IPS-18c (cell line): ENCODE data around the gene CRYL1.

Experiments used
- H3K4me3 ChIP-seq: 2 replicates; pipeline ENCODE4 v1.7.0; 2013; ENCODE audit warnings: low read depth, mild to moderate bottlenecking, low read length, moderate library complexity; ENCODE audit not compliant: insufficient read depth
- H3K9me3 ChIP-seq: one replicate; pipeline ENCODE4 v1.6.1; 2013; ENCODE audit warnings: mild to moderate bottlenecking, low read length, moderate library complexity; ENCODE audit not compliant: control insufficient read depth, insufficient read depth

Gene CRYL1

GRCh38 chr13:20400774-20401173 is 124.9 kb downstream of the CRYL1 start:
- H3K9me3 ChIP-seq, result peaks cover 2% of the 10 kb centered on the region

GRCh38 chr13:20399961-20400360 is 125.7 kb downstream of the CRYL1 start:
- Histone ChIP-seq H3K9me3 (peaks cover 2% of the 10 kb centered on the region), H3K4me3 (no peak overlapping the region)

More at GRCh38 chr13:20400774-20401173, 124.9 kb downstream of the CRYL1 start:
- no peak overlapping the region for H3K4me3 ChIP-seq

- peaks cover 2% of the 10 kb centered on the region for H3K9me3 ChIP-seq
Measured at GRCh38 chr13:20399515-20399914, 126.1 kb downstream of the CRYL1 start.

DNA sequence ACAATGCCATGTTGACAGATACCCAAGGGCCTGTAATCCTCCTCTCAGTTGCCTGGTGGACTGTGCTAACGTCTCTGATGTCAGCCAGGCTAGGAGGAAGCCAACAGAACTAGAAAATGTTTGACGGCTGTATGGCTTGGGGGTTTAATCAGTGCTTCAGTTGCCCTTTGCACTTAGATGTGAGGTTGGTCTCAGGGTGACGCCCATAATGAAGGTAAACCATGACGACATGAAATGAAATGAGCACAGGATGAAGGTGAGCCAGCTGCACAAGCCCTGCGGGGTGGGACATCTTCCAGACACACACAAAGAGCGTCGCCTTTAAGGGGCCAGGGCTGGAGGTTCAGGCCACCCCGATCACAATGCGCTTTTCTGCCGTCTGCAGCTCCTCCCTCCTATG is 127.2 kb downstream of the CRYL1 start:
- H3K4me3 ChIP-seq, result no peak overlapping the region
- H3K9me3 ChIP-seq, result no peaks in the 10 kb centered on the region

More at GRCh38 chr13:20399515-20399914, 126.1 kb downstream of the CRYL1 start:
- no peak overlapping the region for H3K4me3 ChIP-seq

GRCh38 chr13:20397896-20398295 is 127.8 kb downstream of the CRYL1 start:
- no peak overlapping the region for H3K4me3 ChIP-seq

GRCh38 chr13:20395061-20395916 is 130.4 kb downstream of the CRYL1 start:
- peaks cover 1% of the 10 kb centered on the region for H3K9me3 ChIP-seq

More at GRCh38 chr13:20397896-20398295, 127.8 kb downstream of the CRYL1 start:
- H3K9me3 ChIP-seq, result no peaks in the 10 kb centered on the region

DNA sequence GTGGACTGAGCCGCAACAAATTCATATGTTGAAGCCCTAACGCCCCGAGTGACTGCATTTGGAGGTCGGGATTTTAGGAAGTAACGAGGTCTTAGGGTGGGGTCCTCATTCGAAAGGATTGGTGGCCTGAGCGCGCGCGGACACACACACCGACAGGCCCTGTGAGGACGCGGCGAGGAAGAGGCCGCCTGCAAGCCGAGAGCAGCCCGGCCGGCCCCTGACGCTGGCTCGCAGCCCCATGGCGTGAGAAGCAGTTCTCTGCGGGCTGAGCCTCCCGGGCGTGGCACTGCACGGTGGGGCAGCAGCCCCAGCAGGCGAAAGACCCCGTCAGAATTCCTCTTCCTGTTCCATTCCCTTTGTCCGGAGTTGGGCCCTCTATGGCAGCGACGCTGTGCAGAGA is 131.2 kb downstream of the CRYL1 start:
- peaks cover 2% of the 10 kb centered on the region for H3K9me3 ChIP-seq
- no peak overlapping the region for H3K4me3 ChIP-seq

More at GRCh38 chr13:20395061-20395916, 130.4 kb downstream of the CRYL1 start:
- H3K4me3 ChIP-seq, result no peak overlapping the region; the same call in 1 of the 2 replicates

GRCh38 chr13:20394169-20394501 is 131.5 kb downstream of the CRYL1 start:
- H3K9me3 ChIP-seq, result peaks cover 2% of the 10 kb centered on the region

GRCh38 chr13:20393273-20394168 is 132.1 kb downstream of the CRYL1 start:
- Histone ChIP-seq H3K4me3 (no peak overlapping the region), H3K9me3 (peaks cover 2% of the 10 kb centered on the region)

More at GRCh38 chr13:20394169-20394501, 131.5 kb downstream of the CRYL1 start:
- no peak overlapping the region for H3K4me3 ChIP-seq

GRCh38 chr13:20392530-20392929 is 133.1 kb downstream of the CRYL1 start:
- Histone ChIP-seq H3K4me3 (no peak overlapping the region), H3K9me3 (peaks cover 2% of the 10 kb centered on the region)

GRCh38 chr13:20391597-20392452 is 133.8 kb downstream of the CRYL1 start:
- no peak overlapping the region for H3K4me3 ChIP-seq
- H3K9me3 ChIP-seq, result peaks cover 2% of the 10 kb centered on the region

- Histone ChIP-seq H3K9me3 (peaks cover 2% of the 10 kb centered on the region), H3K4me3 (no peak overlapping the region)
Measured at GRCh38 chr13:20390526-20391175, 135.0 kb downstream of the CRYL1 start.

DNA sequence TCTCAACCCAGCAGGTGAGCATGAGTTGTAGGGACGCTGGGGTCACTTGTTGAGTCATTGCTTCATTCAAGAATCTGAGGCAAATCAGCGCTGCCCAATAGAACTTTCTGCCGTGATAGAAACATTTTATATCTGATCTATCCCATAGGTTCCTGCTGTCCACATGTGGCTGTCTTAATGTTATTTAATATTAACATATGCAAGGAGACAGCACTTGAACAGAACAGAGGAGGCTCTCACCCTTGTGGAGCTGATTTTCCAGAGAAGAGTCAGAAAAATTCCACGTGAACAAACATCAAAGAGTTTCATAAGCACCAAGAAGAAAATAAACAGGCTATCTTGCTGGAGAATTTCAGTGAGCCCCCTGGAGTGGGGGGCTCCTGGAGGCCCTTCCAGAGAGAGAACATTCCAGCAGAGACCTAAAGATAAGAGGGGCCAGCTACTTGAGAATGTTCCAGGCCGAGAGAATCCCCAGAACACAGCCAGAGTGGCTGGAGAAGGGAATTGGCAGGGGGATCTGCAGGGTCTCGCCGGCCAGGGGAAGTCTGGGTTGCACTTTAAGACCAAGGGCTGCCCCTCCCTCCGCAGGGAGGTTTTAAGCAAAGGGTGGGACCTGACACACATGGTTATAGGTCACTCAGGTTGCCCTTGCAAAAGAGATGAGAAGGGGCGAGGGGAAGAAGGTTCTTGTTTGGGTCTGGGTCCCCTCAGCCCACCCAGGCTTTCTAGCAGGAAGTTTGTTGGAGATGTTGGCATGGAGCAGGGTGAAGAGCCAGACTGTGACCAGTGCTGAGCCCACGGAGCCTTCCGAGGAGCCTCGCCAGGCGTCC is 135.7 kb downstream of the CRYL1 start:
- peaks cover 2% of the 10 kb centered on the region for H3K9me3 ChIP-seq

DNA sequence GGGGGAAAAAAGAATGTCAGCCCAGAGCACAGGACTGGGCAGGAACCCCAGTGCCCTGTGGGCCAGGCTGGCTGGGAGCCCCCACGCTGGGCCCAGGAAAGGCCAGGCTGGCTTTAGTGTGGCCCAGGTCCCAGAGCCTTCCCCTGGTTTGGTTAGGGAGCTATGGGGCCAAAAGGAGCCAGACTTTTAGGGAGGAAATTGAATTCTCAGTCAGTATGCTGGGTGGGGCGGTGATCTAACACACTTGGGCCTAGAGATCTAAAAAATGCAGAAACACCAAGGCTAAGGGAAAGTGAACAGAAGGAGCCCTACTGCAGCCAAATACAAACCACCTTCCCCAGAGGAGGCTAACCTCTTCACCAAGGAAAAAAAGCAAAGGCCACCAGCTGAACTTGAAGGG is 137.5 kb downstream of the CRYL1 start:
- Histone ChIP-seq H3K9me3 (peaks cover 2% of the 10 kb centered on the region), H3K4me3 (no peak overlapping the region)

More for the DNA sequence above, 135.7 kb downstream of the CRYL1 start:
- H3K4me3 ChIP-seq, result no peak overlapping the region

- no peak overlapping the region for H3K4me3 ChIP-seq
- H3K9me3 ChIP-seq, result peaks cover 2% of the 10 kb centered on the region
Measured at GRCh38 chr13:20387441-20387971, 138.2 kb downstream of the CRYL1 start.
